Gastrocnemius medialis (tissue), 4 donors: ENCODE measurements around the gene MSI2. TPM values are rescaled to one million over a fixed set of nuclear protein-coding genes. Genes with fewer than 3 reads are reported as not detected.

Experiments used
- ATAC-seq, 2 donors: fragments of 150-250 bp; one replicate each; pipeline ENCODE4 v1.9.1; 2016
- DNase-seq, 2 donors: peaks; one replicate each; pipeline ENCODE4 v3.0.0-alpha.2; 2019
- H3K27ac ChIP-seq, 4 donors: fragments of 200-600 bp; sonication (generic); 1 replicate in 1 of 4; 2 replicates in 3 of 4; pipeline ENCODE4 v1.5.1; 2016 to 2018; ENCODE audit warnings: mild to moderate bottlenecking in 2 of 4, moderate library complexity in 1 of 4
- H3K27me3 ChIP-seq, 3 donors: fragments of 200-600 bp; sonication (generic) in 2 of 3; 1 replicate in 1 of 3; 2 replicates in 2 of 3; pipeline versions ENCODE4 v1.5.1 to v1.6.0; 2016 to 2019; ENCODE audit warnings: mild to moderate bottlenecking in 1 of 3, moderate library complexity in 1 of 3
- H3K36me3 ChIP-seq, 2 donors: fragments of 200-600 bp; sonication (generic) in 1 of 2; one replicate each; pipeline ENCODE4 v1.5.1; 2017 to 2018
- H3K4me1 ChIP-seq, 2 donors: fragments of 200-600 bp; sonication (generic) in 1 of 2; one replicate each; pipeline ENCODE4 v1.5.1; 2016 to 2017; ENCODE audit warnings: mild to moderate bottlenecking in 2 of 2
- H3K4me3 ChIP-seq, 4 donors: fragments of 200-600 bp; sonication (generic) in 3 of 4; 1 replicate in 1 of 4; 2 replicates in 3 of 4; pipeline ENCODE4 v1.5.1; 2016 to 2019; ENCODE audit warnings: mild to moderate bottlenecking in 2 of 4
- H3K9me3 ChIP-seq, 3 donors: fragments of 200-600 bp; sonication (generic) in 2 of 3; 1 replicate in 1 of 3; 2 replicates in 2 of 3; pipeline ENCODE4 v1.5.1; 2016 to 2019
- POLR2A ChIP-seq, 2 donors: fragments of 450-650 bp; IDR thresholded peaks; one replicate each; pipeline ENCODE4 v1.6.1; 2017; ENCODE audit warnings: antibody characterized with exemption in 2 of 2, mild to moderate bottlenecking in 2 of 2, moderate library complexity in 2 of 2
- in situ Hi-C, 4 donors: fragments of 200-750 bp; cut with MboI; loops; one replicate each; pipeline versions ENCODE4 v1.15.0 to v1.8.0; 2017; ENCODE audit warnings: low sequenced_read_pairs in 4 of 4
- intact Hi-C: fragments of 100-400 bp; cut with DNase I; formaldehyde crosslinking; loops from one replicate; pipeline ENCODE4 v1.15.1; 2023; ENCODE audit warnings: low total_unique reads
- total RNA-seq, 4 donors: library from RNA; depleted of rRNA; stranded (reverse); fragments of >200 nt; gene quantifications; one replicate each; pipeline versions ENCODE4 v1.1.0 to v1.2.3, GENCODE V29; 2016
- TF ChIP-seq, protein P1 (sequence below), 5 experiments: fragments of 450-650 bp in 3 of 5; fragments of 200-600 bp in 2 of 5; sonication (generic) in 2 of 5; IDR thresholded peaks in 4 of 5; conservative IDR thresholded peaks in 1 of 5; 1 replicate in 4 of 5; 2 replicates in 1 of 5; pipeline ENCODE4 v1.5.1; 2016 to 2019; ENCODE audit warnings: antibody characterized with exemption in 5 of 5, mild to moderate bottlenecking in 3 of 5, moderate library complexity in 3 of 5

The MSI2 gene
- total RNA-seq, 4 donors from 2014 or later: 33.1 to 66.2 (median 48.5) TPM

DNA sequence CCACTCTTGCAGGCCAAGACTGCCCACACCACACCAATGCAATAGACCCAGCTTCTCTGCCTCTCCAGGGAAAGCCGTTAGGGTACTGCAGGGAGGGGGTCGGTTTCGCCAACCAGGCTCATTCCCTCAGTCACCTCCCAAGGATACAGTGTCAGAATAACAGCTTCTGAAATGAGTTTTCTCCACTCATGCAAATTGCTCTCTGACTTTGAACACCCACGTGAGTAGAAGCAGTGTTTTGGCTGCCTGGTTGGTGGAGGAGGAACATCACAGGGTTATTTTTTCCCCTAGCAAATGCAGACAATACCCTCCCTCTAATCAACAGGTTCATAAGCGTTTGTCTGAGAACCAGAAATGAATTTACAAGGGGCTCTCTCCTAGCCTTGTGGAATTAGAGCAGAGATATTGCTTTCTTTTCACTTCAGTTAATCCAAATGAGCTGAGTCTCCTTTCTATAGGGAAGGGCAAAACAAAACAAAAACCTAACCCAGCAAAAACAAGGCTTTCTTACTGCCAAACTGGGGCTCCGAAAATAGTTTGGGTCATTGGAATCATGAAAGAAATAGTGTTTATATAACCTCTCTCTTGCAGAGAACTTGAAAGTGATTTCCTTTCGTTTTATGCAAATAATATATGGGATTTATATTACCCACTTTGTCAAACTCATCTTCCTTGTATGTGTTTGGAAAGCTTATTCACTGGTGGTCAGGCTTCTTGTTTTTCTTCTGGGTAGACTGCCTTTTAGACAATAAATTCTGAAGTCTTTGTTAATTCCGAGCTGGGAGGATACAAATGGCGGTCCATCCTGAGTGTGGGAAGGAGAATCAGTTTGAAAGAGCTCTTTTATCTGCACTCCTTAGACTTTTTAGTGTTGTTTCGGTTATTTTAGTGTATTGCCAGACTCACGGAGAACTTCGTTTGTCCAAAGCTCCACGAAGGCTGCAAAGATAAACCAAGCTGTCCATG, 229.9 kb downstream of the MSI2 start:
- intact Hi-C loops (no loop called here), in situ Hi-C loops (no loop called here)
- H3K9me3 ChIP-seq: no peaks in the 10 kb centered on the region
- no peak for ATAC-seq
- no peak overlapping the region for H3K4me3 ChIP-seq
- no peaks in the 10 kb centered on the region for H3K27me3 ChIP-seq
- peaks cover 67 to 83% of the 10 kb centered on the region in 2 donors for H3K4me1 ChIP-seq
- peak overlapping the region in 3 of 4 donors; percentile 26 to 41 (median 28) for H3K27ac ChIP-seq
- TF ChIP-seq POLR2A (IDR thresholded peaks at IDR 0.05): no peak
- TF ChIP-seq, protein P1, sequence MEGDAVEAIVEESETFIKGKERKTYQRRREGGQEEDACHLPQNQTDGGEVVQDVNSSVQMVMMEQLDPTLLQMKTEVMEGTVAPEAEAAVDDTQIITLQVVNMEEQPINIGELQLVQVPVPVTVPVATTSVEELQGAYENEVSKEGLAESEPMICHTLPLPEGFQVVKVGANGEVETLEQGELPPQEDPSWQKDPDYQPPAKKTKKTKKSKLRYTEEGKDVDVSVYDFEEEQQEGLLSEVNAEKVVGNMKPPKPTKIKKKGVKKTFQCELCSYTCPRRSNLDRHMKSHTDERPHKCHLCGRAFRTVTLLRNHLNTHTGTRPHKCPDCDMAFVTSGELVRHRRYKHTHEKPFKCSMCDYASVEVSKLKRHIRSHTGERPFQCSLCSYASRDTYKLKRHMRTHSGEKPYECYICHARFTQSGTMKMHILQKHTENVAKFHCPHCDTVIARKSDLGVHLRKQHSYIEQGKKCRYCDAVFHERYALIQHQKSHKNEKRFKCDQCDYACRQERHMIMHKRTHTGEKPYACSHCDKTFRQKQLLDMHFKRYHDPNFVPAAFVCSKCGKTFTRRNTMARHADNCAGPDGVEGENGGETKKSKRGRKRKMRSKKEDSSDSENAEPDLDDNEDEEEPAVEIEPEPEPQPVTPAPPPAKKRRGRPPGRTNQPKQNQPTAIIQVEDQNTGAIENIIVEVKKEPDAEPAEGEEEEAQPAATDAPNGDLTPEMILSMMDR (IDR thresholded peaks at IDR 0.05 in 4 of 5, conservative IDR thresholded peaks at IDR 0.05 in 1 of 5): no peak
- no peak for DNase-seq
- H3K36me3 ChIP-seq: no peaks in the 10 kb centered on the region

DNA sequence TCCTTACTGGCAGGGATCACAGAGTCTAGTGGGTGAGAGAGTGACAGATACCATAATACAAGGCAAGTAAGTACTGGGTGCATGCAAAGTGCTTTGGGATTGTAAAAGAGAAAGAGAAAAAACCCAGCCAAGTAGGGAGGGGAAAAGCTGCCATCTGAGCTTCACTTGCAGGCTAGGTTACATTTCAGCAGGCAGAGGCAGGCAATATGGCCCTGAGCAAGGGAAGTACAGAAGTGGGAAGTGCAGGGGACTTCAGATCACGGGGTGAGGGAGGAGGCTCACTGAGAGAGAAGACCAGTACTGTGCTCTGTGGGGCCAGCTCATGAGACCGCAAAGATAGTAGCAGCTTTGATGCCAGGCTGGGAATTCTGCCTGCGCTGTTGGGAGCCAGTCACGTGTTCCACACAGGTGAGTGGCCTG, 230.6 kb downstream of the MSI2 start:
- H3K36me3 ChIP-seq: no peaks in the 10 kb centered on the region
- H3K9me3 ChIP-seq: no peaks in the 10 kb centered on the region
- no peak overlapping the region for H3K4me3 ChIP-seq
- no peaks in the 10 kb centered on the region for H3K27me3 ChIP-seq
- DNase-seq (peak; percentile 16 to 45), ATAC-seq (peak in 1 of 2 donors; percentile 11)
- in situ Hi-C loops (no loop called here), intact Hi-C loops (no loop called here)
- H3K27ac ChIP-seq: peak overlapping the region in 3 of 4 donors; percentile 26 to 41 (median 28)
- H3K4me1 ChIP-seq: peaks cover 68 to 83% of the 10 kb centered on the region in 2 donors
- TF ChIP-seq, protein P1 (IDR thresholded peaks at IDR 0.05 in 4 of 5, conservative IDR thresholded peaks at IDR 0.05 in 1 of 5): no peak
- TF ChIP-seq POLR2A (IDR thresholded peaks at IDR 0.05): no peak

DNA sequence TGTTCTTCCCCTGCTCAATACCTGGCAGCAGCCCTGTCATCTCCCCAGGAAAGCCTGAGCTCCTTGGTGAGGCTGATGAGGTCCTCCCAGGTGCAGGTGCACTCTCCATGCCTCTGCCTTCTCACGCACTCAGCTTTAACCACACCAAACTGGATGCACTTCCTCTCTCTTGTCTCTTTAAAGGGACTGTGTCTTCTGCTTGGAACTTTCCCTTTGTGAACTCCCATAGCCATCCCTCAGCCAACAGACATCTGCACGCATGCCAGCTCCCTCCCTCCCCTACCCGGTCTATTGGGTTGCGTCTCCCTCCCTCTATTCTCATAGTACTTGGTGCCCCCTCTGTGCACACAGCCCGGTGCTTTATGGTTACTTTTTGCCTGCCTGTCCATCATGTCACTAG, 231.2 kb downstream of the MSI2 start:
- in situ Hi-C loops (no loop called here), intact Hi-C loops (no loop called here)
- Histone ChIP-seq H3K36me3 (no peaks in the 10 kb centered on the region), H3K4me3 (no peak overlapping the region), H3K4me1 (peaks cover 68 to 80% of the 10 kb centered on the region in 2 donors), H3K9me3 (no peaks in the 10 kb centered on the region), H3K27me3 (no peaks in the 10 kb centered on the region), H3K27ac (peak overlapping the region in 1 of 4 donors; percentile 10)
- DNase-seq (no peak), ATAC-seq (no peak)
- TF ChIP-seq, protein P1 (IDR thresholded peaks at IDR 0.05 in 4 of 5, conservative IDR thresholded peaks at IDR 0.05 in 1 of 5): no peak
- no peak for TF ChIP-seq POLR2A (IDR thresholded peaks at IDR 0.05)

DNA sequence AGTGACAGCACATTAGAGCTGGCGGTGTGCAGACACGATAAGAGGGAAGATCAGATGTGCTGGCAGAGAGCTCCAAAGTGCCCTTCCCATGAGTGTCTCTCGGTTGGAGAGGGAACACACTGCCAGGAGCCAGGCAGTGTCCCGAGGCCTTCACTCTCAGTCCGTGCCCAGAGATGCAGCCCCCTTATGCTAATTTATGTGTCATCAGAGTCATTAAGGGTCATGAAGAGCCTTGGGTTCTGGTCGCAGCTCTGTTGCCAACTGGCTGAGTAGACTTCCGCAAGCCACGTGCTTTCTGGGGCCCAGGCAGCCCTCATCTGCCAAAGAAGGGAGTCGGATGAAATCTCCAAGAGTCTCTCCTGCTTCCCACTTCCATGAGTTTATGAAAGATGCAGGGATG, 232.5 kb downstream of the MSI2 start:
- in situ Hi-C loops: no loop called here
- Histone ChIP-seq H3K27me3 (no peaks in the 10 kb centered on the region), H3K4me1 (peaks cover 68 to 69% of the 10 kb centered on the region in 2 donors), H3K9me3 (no peaks in the 10 kb centered on the region), H3K4me3 (no peak overlapping the region), H3K27ac (peak overlapping the region; percentile 67 to 77 (median 72)), H3K36me3 (no peaks in the 10 kb centered on the region)
- DNase-seq (peak in 1 of 2 donors; percentile 59), ATAC-seq (peak; percentile 43 to 49)
- intact Hi-C loops: no loop called here
- TF ChIP-seq, protein P1 (IDR thresholded peaks at IDR 0.05 in 4 of 5, conservative IDR thresholded peaks at IDR 0.05 in 1 of 5): no peak
- TF ChIP-seq POLR2A (IDR thresholded peaks at IDR 0.05): no peak
